Brain microvascular endothelial cell (primary cell): ENCODE measurements around the gene GTPBP2.

ENCODE experiments used
- DNase-seq: peaks from one replicate; pipeline ENCODE4 v3.0.0-alpha.2; 2020
- H3K27ac ChIP-seq: fragments of 250-450 bp; sonication (Bioruptor Pico); 2 replicates; pipeline ENCODE4 v1.5.1; 2020; ENCODE audit warnings: mild to moderate bottlenecking, moderate library complexity
- H3K27me3 ChIP-seq: fragments of 250-450 bp; sonication (Bioruptor Pico); replicated peaks from 2 replicates; pipeline ENCODE4 v1.5.1; 2020; ENCODE audit warnings: mild to moderate bottlenecking
- H3K36me3 ChIP-seq: fragments of 250-450 bp; sonication (Bioruptor Pico); replicated peaks from 2 replicates; pipeline ENCODE4 v1.5.1; 2020; ENCODE audit warnings: mild to moderate bottlenecking
- H3K4me3 ChIP-seq: 2 replicates; pipeline ENCODE4 v1.5.1; 2011; ENCODE audit warnings: low read depth, mild to moderate bottlenecking, control low read depth, low read length, moderate library complexity
- CTCF ChIP-seq: IDR thresholded peaks from 2 replicates; pipeline ENCODE4 v1.5.1; 2011; ENCODE audit warnings: low read depth, mild to moderate bottlenecking, moderate library complexity, low read length, control low read depth, inconsistent platforms; ENCODE audit errors: missing control alignments
- in situ Hi-C: cut with HindIII; loops from 2 replicates; pipeline ENCODE4 v1.10.0; 2017; ENCODE audit warnings: low sequenced_read_pairs, low pct_ligation_motif_present

GTPBP2 gene

DNA sequence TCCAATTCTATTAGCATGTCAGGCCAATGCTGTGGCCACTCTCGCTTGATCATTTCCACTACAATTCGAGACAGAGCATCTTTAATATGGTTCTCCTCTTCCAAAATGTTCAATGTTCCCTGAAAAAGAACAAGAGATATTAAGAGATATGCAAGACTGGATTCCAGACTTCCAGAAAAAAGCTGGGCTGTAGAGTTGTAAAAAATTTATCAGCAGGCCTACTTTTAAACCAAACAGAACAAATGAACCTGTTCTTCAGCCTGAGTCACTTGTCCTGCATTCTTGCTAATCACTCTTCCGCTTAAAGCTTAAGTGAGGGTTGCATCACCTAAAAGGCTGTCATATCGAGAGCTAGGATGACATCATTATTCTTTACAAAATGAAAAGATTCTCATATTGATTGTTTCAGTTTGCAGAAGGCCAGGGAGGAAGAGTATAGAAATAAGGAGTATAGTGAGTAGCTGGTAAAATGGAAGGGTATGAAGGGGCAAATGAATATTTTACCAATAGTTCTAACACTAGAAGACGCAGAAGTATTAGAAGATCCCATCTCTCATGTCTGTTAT is 58.1 kb downstream of the GTPBP2 start:
- no peak for TF ChIP-seq CTCF
- Histone ChIP-seq H3K27ac (no peak overlapping the region), H3K4me3 (no peak overlapping the region), H3K36me3 (peaks cover 50% of the 10 kb centered on the region), H3K27me3 (no peaks in the 10 kb centered on the region)
- in situ Hi-C loops, result no loop called here
- DNase-seq, result no peak
